HG03439 (cell line): ENCODE results near the gene DEF6.
"Not testable (repeated sequence)": the region's sequence is repeated elsewhere in the genome, so short reads cannot be mapped to it uniquely, and the experiment has no call there.

Experiments used
- ATAC-seq: cut with Tn5 transposase; IDR thresholded peaks from one replicate; pipeline ENCODE4 v1.9.1; 2021; ENCODE audit warnings: mild to moderate bottlenecking, moderate library complexity; ENCODE audit not compliant: unreplicated experiment

Gene DEF6

GRCh38 chr6:35280903-35281302 lies 16.7 kb upstream of the DEF6 start:
- ATAC-seq: no peak

GRCh38 chr6:35282472-35282871 lies 15.1 kb upstream of the DEF6 start:
- no peak for ATAC-seq

GRCh38 chr6:35283361-35283760 lies 14.3 kb upstream of the DEF6 start:
- no peak for ATAC-seq

- no peak for ATAC-seq
These were observed 9.8 kb upstream of the DEF6 start for GRCh38 chr6:35287671-35288396.

GRCh38 chr6:35288834-35289233 lies 8.8 kb upstream of the DEF6 start:
- no peak for ATAC-seq

- no peak for ATAC-seq
These were observed 6.1 kb upstream of the DEF6 start for GRCh38 chr6:35291491-35291890.

GRCh38 chr6:35292494-35292893 lies 5.1 kb upstream of the DEF6 start:
- ATAC-seq: no peak

GRCh38 chr6:35293681-35294080 lies 3.9 kb upstream of the DEF6 start:
- ATAC-seq: no peak

- no peak for ATAC-seq
These were observed 3.2 kb upstream of the DEF6 start for GRCh38 chr6:35294308-35294945.

GRCh38 chr6:35295036-35295435 lies 2.6 kb upstream of the DEF6 start:
- ATAC-seq: no peak

- ATAC-seq: no peak
These were observed 1.9 kb upstream of the DEF6 start for GRCh38 chr6:35295521-35296315.

- ATAC-seq: no peak
These were observed 552 bp upstream of the DEF6 start for GRCh38 chr6:35296931-35297600.

GRCh38 chr6:35298625-35299140 lies 1.1 kb downstream of the DEF6 start:
- no peak for ATAC-seq

GRCh38 chr6:35299674-35300073 lies 2.1 kb downstream of the DEF6 start:
- ATAC-seq: no peak

- ATAC-seq: no peak
These were observed 3.2 kb downstream of the DEF6 start for GRCh38 chr6:35300848-35301247.

GRCh38 chr6:35302604-35303241 lies 5.1 kb downstream of the DEF6 start:
- ATAC-seq: peak; percentile 62

- no peak for ATAC-seq
These were observed 6.7 kb downstream of the DEF6 start for GRCh38 chr6:35304299-35304698.

- ATAC-seq: no peak
These were observed 7.5 kb downstream of the DEF6 start for GRCh38 chr6:35305117-35305516.

- ATAC-seq: not testable (repeated sequence)
These were observed 9.5 kb downstream of the DEF6 start for GRCh38 chr6:35307138-35307537.

- ATAC-seq: not testable (repeated sequence)
These were observed 10.9 kb downstream of the DEF6 start for GRCh38 chr6:35308543-35308942.
